Breast epithelium (tissue), 4 donors: ENCODE data around the gene CERS5. TPM values are rescaled to one million over a fixed set of nuclear protein-coding genes. Genes with fewer than 3 reads are reported as not detected.
A peak's percentile ranks its signal among the peaks of the same experiment; 100 is the strongest.

Experiments used
- DNase-seq, 2 donors: peaks; one replicate each; pipeline ENCODE4 v3.0.0-alpha.2; 2019; ENCODE audit warnings: low spot score in 2 of 2
- H3K27ac ChIP-seq, 2 donors: fragments of 200-600 bp; sonication (generic) in 1 of 2; one replicate each; pipeline ENCODE4 v1.5.1; 2016 to 2019; ENCODE audit warnings: mild to moderate bottlenecking in 1 of 2
- H3K27me3 ChIP-seq, 2 donors: fragments of 200-600 bp; sonication (generic) in 1 of 2; one replicate each; pipeline versions ENCODE4 v1.5.1 to v1.6.0; 2017 to 2019; ENCODE audit warnings: control low read depth in 1 of 2, mild to moderate bottlenecking in 1 of 2
- H3K36me3 ChIP-seq: fragments of 200-600 bp; one replicate; pipeline ENCODE4 v1.5.1; 2019
- H3K4me1 ChIP-seq, 2 donors: fragments of 200-600 bp; sonication (generic); one replicate each; pipeline ENCODE4 v1.5.1; 2016 to 2019; ENCODE audit warnings: control low read depth in 1 of 2
- H3K4me3 ChIP-seq, 3 donors: fragments of 200-600 bp; sonication (generic); 1 replicate in 2 of 3; 2 replicates in 1 of 3; pipeline ENCODE4 v1.5.1; 2016 to 2019; ENCODE audit warnings: mild to moderate bottlenecking in 3 of 3, moderate library complexity in 2 of 3
- H3K9me3 ChIP-seq, 2 donors: fragments of 200-600 bp; sonication (generic) in 1 of 2; one replicate each; pipeline ENCODE4 v1.5.1; 2016 to 2019; ENCODE audit warnings: control low read depth in 1 of 2
- CTCF ChIP-seq, 3 donors: fragments of 450-650 bp; IDR thresholded peaks; one replicate each; pipeline ENCODE4 v1.5.1; 2016 to 2017; ENCODE audit warnings: antibody characterized with exemption in 3 of 3, mild to moderate bottlenecking in 3 of 3, moderate library complexity in 3 of 3
- POLR2A ChIP-seq: fragments of 450-650 bp; IDR thresholded peaks from one replicate; pipeline ENCODE4 v1.6.1; 2016; ENCODE audit warnings: antibody characterized with exemption, mild to moderate bottlenecking, moderate library complexity
- POLR2AphosphoS5 ChIP-seq, 3 donors: sonication (generic); formaldehyde crosslinking; IDR thresholded peaks; one replicate each; pipeline ENCODE4 v1.6.1; 2017; ENCODE audit warnings: antibody characterized with exemption in 3 of 3
- intact Hi-C: fragments of 100-400 bp; cut with DNase I; formaldehyde crosslinking; loops from one replicate; pipeline ENCODE4 v1.15.1; 2023; ENCODE audit warnings: low total_unique reads
- total RNA-seq, 3 donors: library from RNA; depleted of rRNA; stranded (reverse); fragments of >200 nt; gene quantifications; one replicate each; pipeline ENCODE4 v1.1.0, GENCODE V29; 2016

The CERS5 gene
- total RNA-seq, 3 donors from 2014 or later: 25.0 to 40.1 (median 32.4) TPM

GRCh38 chr12:50212071-50212467 is 44.9 kb upstream of the CERS5 start:
- DNase-seq: no peak
- no peaks in the 10 kb centered on the region for H3K9me3 ChIP-seq
- H3K36me3 ChIP-seq: no peaks in the 10 kb centered on the region
- H3K4me3 ChIP-seq: no peak overlapping the region
- intact Hi-C loops: no loop called here
- peaks cover 5 to 6% of the 10 kb centered on the region in 2 donors for H3K4me1 ChIP-seq
- no peak for TF ChIP-seq POLR2AphosphoS5 (IDR thresholded peaks at IDR 0.05)
- H3K27me3 ChIP-seq: no peaks in the 10 kb centered on the region
- peak overlapping the region; percentile 20 to 74 for H3K27ac ChIP-seq

GRCh38 chr12:50211392-50212070 is 44.4 kb upstream of the CERS5 start:
- no peaks in the 10 kb centered on the region for H3K27me3 ChIP-seq
- intact Hi-C loops: no loop called here
- H3K27ac ChIP-seq: peak overlapping the region; percentile 20 to 74

GRCh38 chr12:50207424-50207823 is 40.3 kb upstream of the CERS5 start:
- peaks cover 0 to 6% of the 10 kb centered on the region in 2 donors for H3K4me1 ChIP-seq
- no peaks in the 10 kb centered on the region for H3K27me3 ChIP-seq
- H3K36me3 ChIP-seq: no peaks in the 10 kb centered on the region
- DNase-seq: no peak
- H3K27ac ChIP-seq: no peak overlapping the region
- no peaks in the 10 kb centered on the region for H3K9me3 ChIP-seq
- no peak overlapping the region for H3K4me3 ChIP-seq
- intact Hi-C loops: no loop called here
- TF ChIP-seq CTCF (IDR thresholded peaks at IDR 0.05): no peak
- TF ChIP-seq POLR2AphosphoS5 (IDR thresholded peaks at IDR 0.05): no peak
- TF ChIP-seq POLR2A: no peak

More at GRCh38 chr12:50211392-50212070, 44.4 kb upstream of the CERS5 start:
- TF ChIP-seq POLR2A: no peak
- TF ChIP-seq POLR2AphosphoS5 (IDR thresholded peaks at IDR 0.05): no peak
- TF ChIP-seq CTCF (IDR thresholded peaks at IDR 0.05): no peak
- Histone ChIP-seq H3K4me3 (no peak overlapping the region), H3K36me3 (no peaks in the 10 kb centered on the region), H3K9me3 (no peaks in the 10 kb centered on the region), H3K4me1 (peaks cover 5 to 6% of the 10 kb centered on the region in 2 donors)
- DNase-seq: no peak

- no peak for TF ChIP-seq POLR2AphosphoS5 (IDR thresholded peaks at IDR 0.05)
- TF ChIP-seq CTCF (IDR thresholded peaks at IDR 0.05): no peak
- no peak for TF ChIP-seq POLR2A
- Histone ChIP-seq H3K27me3 (no peaks in the 10 kb centered on the region), H3K27ac (peak overlapping the region in 1 of 2 donors; percentile 60), H3K36me3 (no peaks in the 10 kb centered on the region), H3K9me3 (no peaks in the 10 kb centered on the region), H3K4me1 (no peaks in the 10 kb centered on the region), H3K4me3 (no peak overlapping the region)
- no peak for DNase-seq
- intact Hi-C loops: no loop called here
These were observed 38.5 kb upstream of the CERS5 start for GRCh38 chr12:50205648-50206047.

GRCh38 chr12:50203691-50204090 is 36.5 kb upstream of the CERS5 start:
- H3K4me1 ChIP-seq: no peaks in the 10 kb centered on the region
- no peak overlapping the region for H3K4me3 ChIP-seq
- no peak for DNase-seq
- no peaks in the 10 kb centered on the region for H3K9me3 ChIP-seq
- TF ChIP-seq CTCF (IDR thresholded peaks at IDR 0.05): no peak
- H3K36me3 ChIP-seq: no peaks in the 10 kb centered on the region
- intact Hi-C loops: no loop called here
- peak overlapping the region; percentile 74 to 82 for H3K27ac ChIP-seq
- H3K27me3 ChIP-seq: no peaks in the 10 kb centered on the region
